ENCODE data around the gene ABAT. TPM values are rescaled to one million over a fixed set of nuclear protein-coding genes. Genes with fewer than 3 reads are reported as not detected.

The ABAT gene
- total RNA-seq, 1 experiment from 2014 or later: 4.7 TPM

- POLR2A ChIA-PET: no interaction called here
- no peak overlapping the region for H3K27ac ChIP-seq (ENCODE audit: low read depth, low read length)
- TF ChIP-seq SP1 (IDR thresholded peaks at IDR 0.05; ENCODE audit: low read depth) (no peak), EZH2phosphoT487 (IDR thresholded peaks at IDR 0.05; ENCODE audit: borderline replicate concordance) (no peak), ZNF274 (IDR thresholded peaks at IDR 0.05; ENCODE audit: low read depth, low read length) (no peak), SRF (IDR thresholded peaks at IDR 0.05; ENCODE audit: low read depth) (no peak), TCF7L2 (IDR thresholded peaks at IDR 0.05; ENCODE audit: borderline replicate concordance, extremely low read depth, insufficient read depth, insufficient read length) (no peak), CEBPB (IDR thresholded peaks at IDR 0.05; ENCODE audit: low read depth) (no peak), CBX3 (IDR thresholded peaks at IDR 0.05; ENCODE audit: low read depth) (no peak), CTCF (IDR thresholded peaks at IDR 0.05 in 2 of 3, conservative IDR thresholded peaks at IDR 0.05 in 1 of 3; ENCODE audit: borderline replicate concordance in 1 of 3, insufficient read depth in 1 of 3, low read depth in 2 of 3, low read length in 2 of 3) (no peak), FOSL1 (IDR thresholded peaks at IDR 0.05; ENCODE audit: low read depth) (no peak), MAX (IDR thresholded peaks at IDR 0.05) (no peak)
- no peaks in the 10 kb centered on the region for H3K79me2 ChIP-seq (ENCODE audit: insufficient read depth, low read length)
- H3K9me3 ChIP-seq (ENCODE audit: control insufficient read depth in 1 of 2, insufficient read depth in 1 of 2, low read depth in 1 of 2, low read length in 2 of 2): no peaks in the 10 kb centered on the region; a peak in 1 of 4 replicates
- ATAC-seq (no peak), DNase-seq (ENCODE audit: low read depth, low spot score) (no peak)
- no peak overlapping the region for H3K9ac ChIP-seq (ENCODE audit: low read length)
- RAD21 ChIA-PET (ENCODE audit: low non-redundant PET in 1 of 2, low total read pairs in 2 of 2, uncharacterized antibody in 2 of 2, unreplicated experiment in 2 of 2): no interaction called here
- peaks cover 8 to 43% of the 10 kb centered on the region in 2 experiments; a peak in 3 of 4 replicates for H3K4me1 ChIP-seq (ENCODE audit: control insufficient read depth in 1 of 2, insufficient read depth in 2 of 2, low read length in 2 of 2)
- H3K9me2 ChIP-seq (ENCODE audit: insufficient read depth): no peaks in the 10 kb centered on the region
- intact Hi-C loops (cut with micrococcal nuclease): no loop called here
- no peaks in the 10 kb centered on the region for H3K36me3 ChIP-seq (ENCODE audit: control insufficient read depth in 1 of 2, insufficient read depth in 2 of 2, low read length in 2 of 2)
- H3K4me2 ChIP-seq (ENCODE audit: low read length): 0 out of 2 replicates have a peak overlapping the region, but pooled peaks have one; percentile 19
- H4K20me1 ChIP-seq (ENCODE audit: insufficient read depth): no peaks in the 10 kb centered on the region
- H3K27me3 ChIP-seq (ENCODE audit: insufficient read depth, low read length): no peaks in the 10 kb centered on the region
- no peak overlapping the region for H2AFZ ChIP-seq (ENCODE audit: low read depth, low read length, poor library complexity, severe bottlenecking)
- CTCF ChIA-PET: no interaction called here
- no peak overlapping the region for H3K4me3 ChIP-seq (replicated peaks in 1 of 2; ENCODE audit: low read depth in 1 of 2, low read length in 2 of 2)
- no TSS peak for BruUV-seq (replicated peaks)
Measured at GRCh38 chr16:8676737-8677375, 2.4 kb downstream of the ABAT start.
